Left cardiac atrium (tissue), 4 donors: ENCODE measurements around the gene DGKD. TPM values are rescaled to one million over a fixed set of nuclear protein-coding genes. Genes with fewer than 3 reads are reported as not detected.

ENCODE experiments used
- ATAC-seq, 2 donors: fragments of 200-7000 bp; cut with Tn5 transposase; one replicate each; pipeline ENCODE4 v1.9.1; 2020; ENCODE audit warnings: mild to moderate bottlenecking in 2 of 2, moderate library complexity in 2 of 2
- DNase-seq: peaks from one replicate; pipeline ENCODE4 v3.0.0-alpha.2; 2020
- intact Hi-C, 2 donors: fragments of 100-400 bp; cut with DNase I; formaldehyde crosslinking; loops; one replicate each; pipeline versions ENCODE4 v1.14.1 to v1.15.1; 2022 to 2023
- total RNA-seq, 2 donors: library from RNA; stranded (reverse); fragmentation: NEBNext Ultra II Directional; extraction: Animal tissue kit (Norgen Biotek cat#: 25700); gene quantifications; one replicate each; pipeline ENCODE4 v1.2.1, GENCODE V29; 2021
- donor health status: DM: no; HTN: yes; CAD: no.
- donor health status: DM: no; HTN: yes; CAD: no; lungs with severe emphysema.
- donor health status: DM: yes; HTN: yes; CAD: no.
- donor health status: Dilated cardiomyopathy.

DGKD gene
- total RNA-seq, 2 donors from 2014 or later = 31.9 to 64.9 TPM

DNA sequence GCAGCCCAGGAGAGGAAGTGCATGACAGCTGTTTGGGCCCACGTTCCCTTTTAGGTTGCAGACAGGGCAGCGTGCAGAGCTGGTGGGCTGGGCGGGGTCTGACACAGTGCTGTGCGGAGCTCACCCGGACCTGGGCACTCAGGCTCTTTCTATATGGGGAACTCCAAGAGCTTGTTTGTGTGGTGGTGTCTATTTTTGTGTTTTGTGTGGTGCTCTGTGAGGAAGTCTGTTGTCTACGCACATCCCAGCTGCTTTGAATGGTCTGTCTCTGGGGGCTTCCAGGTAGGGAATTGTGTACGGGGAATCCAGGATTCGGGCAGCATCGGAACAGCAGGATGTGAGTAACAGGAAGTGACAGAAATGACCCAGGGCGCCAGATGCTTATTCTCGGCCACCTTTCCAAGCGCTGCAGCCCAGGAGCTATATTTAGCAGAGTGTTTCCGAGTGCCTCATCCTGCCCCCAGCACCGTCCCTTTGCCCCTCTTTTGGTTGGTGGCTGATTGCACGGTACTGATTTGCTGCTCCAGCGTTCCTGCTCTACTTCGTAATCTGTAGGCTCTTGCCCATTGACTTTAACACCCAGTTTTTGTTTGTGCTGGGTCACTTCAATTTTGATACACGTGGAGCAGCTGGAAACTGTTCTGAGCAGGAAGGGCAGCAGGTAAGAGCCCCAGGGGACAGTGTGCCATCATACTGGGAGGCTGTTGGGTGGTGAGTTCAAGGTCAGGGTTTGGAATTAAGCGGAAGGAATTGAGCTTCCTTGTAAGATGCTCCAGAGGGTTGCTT is 64.7 kb downstream of the DGKD start:
- DNase-seq (peak; percentile 71), ATAC-seq (peak; percentile 80 to 81)
- intact Hi-C loops = no loop called here

GRCh38 chr2:233419602-233420391 is 65.5 kb downstream of the DGKD start:
- DNase-seq (no peak), ATAC-seq (peak in 1 of 2 donors; percentile 8)
- intact Hi-C loops = no loop called here

DNA sequence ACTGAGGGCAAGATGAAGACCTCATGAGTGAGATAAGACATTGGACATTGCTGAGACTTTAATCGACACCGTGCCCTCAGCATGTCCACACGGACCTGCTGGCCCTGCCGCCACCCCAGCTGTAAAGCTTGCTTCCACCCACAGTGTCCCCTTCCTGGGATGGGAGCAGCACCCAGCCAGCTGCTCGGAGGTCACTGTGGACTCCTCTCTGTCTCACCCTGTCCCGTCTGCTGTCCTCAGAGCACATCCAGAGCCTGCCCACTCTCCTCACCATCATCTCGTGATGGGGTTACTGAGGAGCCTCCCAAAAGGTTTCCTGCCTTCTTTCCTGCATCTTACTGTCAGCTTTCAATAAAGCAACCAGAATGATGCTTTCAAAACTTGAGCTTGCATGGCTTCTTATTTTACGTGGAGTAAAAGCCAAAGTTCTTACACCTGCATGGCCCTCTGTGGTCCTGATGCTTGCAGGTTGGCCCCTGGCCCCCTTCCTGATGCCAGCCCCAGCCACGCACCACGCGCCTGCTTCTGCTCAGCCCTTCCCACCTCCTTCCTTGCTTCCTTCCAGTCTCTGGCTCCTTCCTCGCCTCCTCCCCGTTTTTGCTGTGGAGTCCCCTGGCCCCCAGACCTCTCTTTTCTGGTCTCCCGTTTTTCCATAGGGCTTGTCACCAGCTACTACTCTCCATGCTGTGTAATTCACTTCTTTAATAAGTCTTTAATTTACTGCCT is 67.0 kb downstream of the DGKD start:
- intact Hi-C loops = no loop called here
- DNase-seq (no peak), ATAC-seq (no peak)

DNA sequence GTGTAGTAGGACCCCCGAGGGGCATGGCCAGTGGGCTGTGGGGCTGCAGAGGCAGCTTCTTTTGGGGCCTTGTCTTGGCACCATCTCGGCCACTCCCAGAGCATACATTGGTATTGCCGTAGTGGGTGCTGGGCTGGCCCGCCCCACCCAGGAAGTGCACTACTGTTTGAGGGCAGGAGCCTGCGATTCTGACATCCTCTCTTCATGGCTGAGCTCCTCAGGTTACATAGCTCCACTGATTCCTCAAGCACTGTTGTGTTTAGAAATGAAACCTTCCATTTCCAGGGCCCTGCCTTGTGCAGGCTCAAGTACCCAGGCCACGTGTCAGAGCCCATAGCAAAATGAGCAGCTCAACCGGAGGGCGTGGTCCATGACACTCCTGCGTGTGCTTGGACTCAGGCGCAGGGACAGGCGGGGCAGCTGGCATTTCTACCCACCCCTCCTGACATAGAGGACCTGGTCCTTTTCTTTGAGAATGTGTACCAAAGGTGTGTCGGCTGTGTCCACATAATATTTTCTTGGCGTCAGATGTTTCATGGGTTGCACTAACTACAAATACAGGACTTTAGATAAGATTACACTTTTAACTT is 67.9 kb downstream of the DGKD start:
- ATAC-seq = peak in 1 of 2 donors; percentile 21
- intact Hi-C loops = no loop called here
- DNase-seq = no peak

DNA sequence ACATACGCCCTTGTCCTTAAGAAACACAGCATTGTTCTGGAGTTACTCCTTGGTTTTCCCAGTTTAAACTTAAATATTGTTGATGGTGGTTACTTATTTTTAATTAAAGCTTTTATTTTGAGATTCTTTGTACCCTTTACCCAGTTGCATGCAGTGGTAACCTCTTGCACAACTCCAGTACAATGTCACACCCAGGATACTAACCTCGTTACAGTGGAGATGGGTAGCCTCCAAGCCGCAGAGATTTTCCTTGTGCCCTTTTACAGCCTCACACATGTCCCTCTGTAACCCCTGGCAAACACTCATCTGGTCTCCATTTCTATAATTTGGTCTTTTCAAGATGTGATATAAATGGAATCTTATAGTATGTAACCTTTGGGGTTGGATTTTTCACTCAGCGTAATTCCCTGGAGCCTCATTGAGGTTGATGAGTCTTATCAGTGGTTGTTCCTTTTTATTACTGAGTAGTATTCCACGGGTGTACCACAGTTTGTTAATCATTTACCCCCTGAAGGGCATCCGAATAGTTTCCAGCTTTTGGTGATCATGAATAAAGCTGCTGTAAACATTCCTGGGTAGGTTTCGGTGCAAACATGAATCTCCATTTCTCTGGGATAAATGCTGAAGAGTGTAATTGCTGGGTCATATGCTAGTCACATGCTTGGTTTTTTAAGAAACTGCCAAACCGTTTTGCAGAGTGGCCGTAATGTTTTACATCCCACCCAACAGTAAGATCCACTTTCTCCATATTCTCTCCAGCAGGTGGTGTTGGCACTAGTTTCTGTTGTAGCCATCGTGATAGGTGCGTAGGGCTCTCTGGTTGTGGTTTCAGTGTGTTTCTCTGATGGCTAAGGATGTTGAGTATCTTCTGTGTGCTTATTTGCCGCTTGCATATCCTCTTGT is 68.6 kb downstream of the DGKD start:
- no peak for DNase-seq
- ATAC-seq = no peak
- intact Hi-C loops = no loop called here

DNA sequence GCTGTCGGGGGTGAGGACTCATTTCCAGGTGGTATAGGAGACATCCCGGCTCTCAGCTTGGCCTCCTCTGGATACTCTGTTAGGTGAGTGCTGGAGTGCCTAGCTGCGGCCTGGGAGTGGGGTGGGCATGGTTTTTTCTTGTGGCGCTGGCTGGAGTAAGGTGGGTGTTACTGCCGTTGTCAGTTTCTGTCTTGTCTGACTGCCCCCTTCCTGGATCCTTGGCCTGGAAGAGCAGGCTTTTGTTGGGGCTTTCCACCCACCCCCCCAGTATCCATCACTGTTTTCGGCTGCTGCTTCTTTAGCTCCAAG is 69.2 kb downstream of the DGKD start:
- DNase-seq = no peak
- ATAC-seq = no peak
- intact Hi-C loops = no loop called here

GRCh38 chr2:233424154-233424951 is 70.1 kb downstream of the DGKD start:
- peak; percentile 54 for DNase-seq
- ATAC-seq = peak; percentile 72 to 84
- intact Hi-C loops = no loop called here

- intact Hi-C loops = no loop called here
- ATAC-seq = no peak
- no peak for DNase-seq
These were observed 72.5 kb downstream of the DGKD start for GRCh38 chr2:233426619-233427342.

GRCh38 chr2:233428008-233428407 is 73.7 kb downstream of the DGKD start:
- ATAC-seq = no peak
- intact Hi-C loops = no loop called here
- no peak for DNase-seq

- no peak for DNase-seq
- intact Hi-C loops = no loop called here
- ATAC-seq = no peak
These were observed 74.1 kb downstream of the DGKD start for GRCh38 chr2:233428438-233428837.

DNA sequence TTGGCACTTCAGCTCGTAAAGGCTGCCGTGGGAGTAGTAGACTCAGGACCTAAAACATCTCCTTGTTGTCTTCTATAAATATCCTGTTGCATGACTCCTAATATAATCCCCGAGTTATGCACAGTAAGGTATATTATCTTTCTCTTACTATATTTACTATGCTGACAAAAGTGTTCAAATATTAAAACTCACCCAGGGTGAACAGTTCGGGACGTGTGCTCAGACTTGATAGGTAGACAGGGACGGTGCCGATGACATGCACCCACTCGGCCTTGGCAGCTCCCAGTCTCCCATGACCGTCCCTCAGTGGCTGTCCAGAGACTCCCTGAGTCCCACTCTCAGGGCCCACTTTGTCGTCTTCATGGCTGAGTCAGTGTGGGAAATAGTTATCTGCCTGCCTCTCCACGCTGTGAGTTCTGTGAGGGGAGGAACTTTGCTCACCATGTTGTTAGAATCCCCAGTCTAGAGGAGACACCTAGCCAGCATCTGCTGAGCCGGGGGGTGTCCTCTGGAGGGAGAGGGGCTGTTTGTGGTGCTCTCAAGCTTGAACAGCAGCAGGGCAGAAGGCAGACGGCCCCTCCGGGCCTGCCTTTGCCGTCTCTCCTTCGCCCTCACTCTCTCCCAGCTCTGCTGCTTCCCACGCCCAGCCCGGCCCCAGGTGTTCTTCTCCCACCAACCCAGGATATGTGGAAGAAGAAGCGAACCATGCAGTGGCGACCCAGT is 75.0 kb downstream of the DGKD start:
- DNase-seq = no peak
- peak; percentile 56 to 90 for ATAC-seq
- intact Hi-C loops = no loop called here

- DNase-seq (no peak), ATAC-seq (no peak)
- intact Hi-C loops = no loop called here
These were observed 75.8 kb downstream of the DGKD start for GRCh38 chr2:233430081-233430480.

DNA sequence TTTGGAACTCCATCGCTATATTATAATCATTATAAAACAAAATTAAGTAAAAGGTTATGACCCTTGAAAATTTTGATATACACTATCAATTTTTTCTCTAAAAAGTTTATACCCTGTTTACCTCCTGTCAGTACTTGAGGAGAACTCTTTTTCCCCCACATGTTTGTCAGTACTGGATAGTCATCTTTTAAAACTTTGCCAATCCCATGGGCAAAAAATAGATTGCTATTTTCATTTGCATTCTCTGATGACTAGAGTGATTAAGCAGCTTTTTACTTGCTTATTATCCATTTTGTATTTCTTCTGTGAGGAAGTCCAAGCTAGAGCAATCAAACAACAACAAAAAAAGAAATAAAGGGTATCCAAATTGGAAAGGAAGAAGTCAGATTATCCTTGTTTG is 76.4 kb downstream of the DGKD start:
- ATAC-seq (no peak), DNase-seq (no peak)
- intact Hi-C loops = no loop called here

GRCh38 chr2:233433029-233433428 is 78.7 kb downstream of the DGKD start:
- DNase-seq (no peak), ATAC-seq (no peak)
- intact Hi-C loops = no loop called here

DNA sequence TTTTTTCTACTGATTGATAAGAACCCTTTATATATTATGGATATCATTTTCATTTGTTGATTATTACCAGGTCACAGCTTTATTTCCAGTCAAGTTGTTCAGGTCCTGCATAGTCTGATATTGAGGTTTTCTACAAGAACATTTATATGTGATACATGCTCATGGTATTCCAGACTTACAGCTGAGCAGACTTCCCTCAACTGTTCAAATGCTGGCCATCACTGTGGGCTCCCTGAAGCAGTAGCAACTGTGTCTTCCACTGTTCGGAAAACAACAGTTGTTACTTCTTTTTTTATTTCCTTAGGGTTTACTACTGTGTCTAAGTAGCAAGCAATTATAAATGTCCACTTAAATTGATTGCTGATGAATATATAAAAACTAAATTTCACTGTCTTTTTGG is 79.5 kb downstream of the DGKD start:
- DNase-seq = no peak
- intact Hi-C loops = no loop called here
- no peak for ATAC-seq

DNA sequence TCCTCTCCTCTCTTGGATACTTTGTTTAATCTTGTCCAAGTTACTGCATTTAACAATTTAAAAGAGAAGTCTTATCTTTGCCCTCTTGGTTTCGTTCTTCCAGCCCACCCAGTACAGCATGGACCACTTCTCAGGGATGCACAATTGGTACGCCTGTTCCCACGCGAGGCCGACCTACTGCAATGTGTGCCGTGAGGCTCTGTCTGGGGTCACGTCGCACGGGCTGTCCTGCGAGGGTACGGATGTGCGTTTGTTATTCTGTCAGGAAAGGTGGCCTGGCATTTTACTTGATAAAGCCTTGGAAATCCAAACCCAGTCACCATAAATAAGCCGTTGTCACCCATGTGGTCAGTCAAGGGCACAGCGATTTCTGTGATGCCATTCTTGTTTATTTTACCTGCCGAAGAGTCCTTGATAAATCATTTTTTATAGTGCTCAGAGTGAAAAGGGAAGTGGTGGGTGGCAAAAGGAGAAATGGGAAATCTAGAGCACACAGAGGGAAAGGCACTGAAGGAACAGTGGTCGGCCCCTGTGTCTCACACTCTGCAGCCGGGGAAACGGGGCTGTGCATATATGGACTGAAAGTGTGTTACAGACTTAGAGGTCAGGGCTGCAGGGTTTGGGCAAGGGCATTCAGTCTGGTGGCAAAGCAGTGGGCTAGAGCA is 80.5 kb downstream of the DGKD start:
- no peak for ATAC-seq
- intact Hi-C loops = no loop called here

More for the DNA sequence above, 80.5 kb downstream of the DGKD start:
- no peak for DNase-seq
